ENCODE measurements around the gene SLX4IP.

- TF ChIP-seq CTCF (conservative IDR thresholded peaks at IDR 0.05 in 1 of 2, IDR thresholded peaks at IDR 0.05 in 1 of 2; ENCODE audit: low read depth in 1 of 2, low read length in 2 of 2) = no peak
- no peak for TF ChIP-seq EZH2 (IDR thresholded peaks at IDR 0.05; ENCODE audit: low read length, missing control alignments)
Observed at GRCh38 chr20:10671919-10672623, 237.0 kb downstream of the SLX4IP start.
